ENCODE data around the gene AK8.

- TF ChIP-seq CTCF (IDR thresholded peaks at IDR 0.05), result peak; percentile 29; the same call in 1 of the 2 replicates
- TF ChIP-seq ZFX (IDR thresholded peaks at IDR 0.05; ENCODE audit: borderline replicate concordance), result no peak
Observed at GRCh38 chr9:132768932-132769905, 108.9 kb downstream of the AK8 start.
